HEK293T (cell line): ENCODE data around the gene PCNX2.

Source experiments
- FOXM1 ChIP-seq: fragments of 450-650 bp; IDR thresholded peaks from 2 replicates; pipeline ENCODE4 v1.6.1; 2017; ENCODE audit warnings: mild to moderate bottlenecking, borderline replicate concordance
- HDGF ChIP-seq: fragments of 450-650 bp; IDR thresholded peaks from 2 replicates; pipeline ENCODE4 v1.6.1; 2017; ENCODE audit warnings: antibody characterized with exemption, borderline replicate concordance
- NFRKB ChIP-seq: fragments of 450-650 bp; IDR thresholded peaks from 2 replicates; pipeline ENCODE4 v1.6.1; 2016; ENCODE audit warnings: mild to moderate bottlenecking, moderate library complexity

- no peak for TF ChIP-seq NFRKB
- no peak for TF ChIP-seq FOXM1
- no peak for TF ChIP-seq HDGF
These were observed 13.0 kb downstream of the PCNX2 start for GRCh38 chr1:233282582-233282886.
